Measurements from ENCODE around the gene ACP5.
A peak's percentile ranks its signal among the peaks of the same experiment; 100 is the strongest.
"Not testable (repeated sequence)": the region's sequence is repeated elsewhere in the genome, so short reads cannot be mapped to it uniquely, and the experiment has no call there.

Gene ACP5

DNA sequence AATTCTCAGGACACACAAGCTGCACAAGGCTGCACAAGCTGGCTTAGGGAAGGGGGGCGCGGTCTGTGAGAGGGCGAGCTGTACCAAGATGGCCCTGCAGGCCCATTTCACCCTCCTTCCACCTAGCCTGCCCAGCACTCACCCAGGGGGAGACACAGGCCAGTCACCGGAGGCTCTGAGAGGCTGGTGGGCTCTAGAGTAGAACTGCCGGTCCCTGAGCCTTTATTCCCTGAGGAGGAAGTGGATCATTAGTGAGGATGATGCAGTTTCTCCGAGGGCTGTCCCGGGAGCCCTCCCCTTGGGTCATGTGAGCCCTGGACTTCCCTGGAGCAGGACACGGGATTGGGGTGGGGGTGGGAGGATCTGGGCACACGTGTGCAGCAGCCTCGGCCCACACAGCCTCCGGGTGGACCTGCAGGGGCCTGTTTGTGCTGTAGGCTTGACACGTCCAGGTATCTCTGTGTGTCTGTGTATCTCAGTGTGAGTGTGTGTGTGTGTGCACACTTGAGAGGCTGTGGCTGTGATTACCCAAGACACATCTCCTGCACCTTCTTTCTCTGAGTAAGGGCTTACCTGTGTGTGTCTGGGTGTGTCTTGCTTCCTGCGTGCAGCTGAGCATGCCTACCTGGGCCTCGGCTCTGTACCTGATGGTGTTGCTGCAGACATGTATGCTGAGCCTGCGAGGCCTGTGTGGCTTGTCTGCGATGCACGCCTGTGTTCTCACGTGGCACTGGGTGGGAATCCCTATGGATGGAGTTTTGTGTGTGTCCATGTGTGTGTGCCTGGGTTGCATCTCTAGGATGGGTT, at the start of gene ACP5:
TSS of gene ACP5 (minus strand) at position 195 of the 807 bp plus-strand sequence. CDS start 328 bp downstream, outside the sequence.
- no peak for DNase-seq (ENCODE audit: extremely low read depth in 1 of 2, low read depth in 1 of 2)

DNA sequence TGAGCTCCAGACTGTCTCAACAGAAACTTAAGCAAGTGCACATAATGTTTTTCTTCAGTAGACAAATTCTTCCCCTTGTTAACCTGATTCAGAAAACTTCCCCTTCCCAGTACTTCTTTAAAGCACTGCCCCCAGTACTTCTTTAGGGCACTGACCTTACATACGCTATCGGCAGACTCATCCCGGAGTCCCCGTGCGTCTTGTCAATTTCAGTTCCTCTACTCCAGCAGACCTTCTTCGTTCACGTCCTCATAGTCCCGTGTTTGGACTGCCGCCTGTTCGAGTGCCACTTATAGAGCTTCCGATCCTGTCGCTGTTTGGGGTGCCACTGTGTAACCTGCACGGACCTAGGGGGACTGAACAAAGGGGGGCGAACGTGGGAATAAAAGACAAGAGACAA, 48.8 kb upstream of the ACP5 start:
- no peak for DNase-seq (ENCODE audit: extremely low read depth in 1 of 2, low read depth in 1 of 2)

DNA sequence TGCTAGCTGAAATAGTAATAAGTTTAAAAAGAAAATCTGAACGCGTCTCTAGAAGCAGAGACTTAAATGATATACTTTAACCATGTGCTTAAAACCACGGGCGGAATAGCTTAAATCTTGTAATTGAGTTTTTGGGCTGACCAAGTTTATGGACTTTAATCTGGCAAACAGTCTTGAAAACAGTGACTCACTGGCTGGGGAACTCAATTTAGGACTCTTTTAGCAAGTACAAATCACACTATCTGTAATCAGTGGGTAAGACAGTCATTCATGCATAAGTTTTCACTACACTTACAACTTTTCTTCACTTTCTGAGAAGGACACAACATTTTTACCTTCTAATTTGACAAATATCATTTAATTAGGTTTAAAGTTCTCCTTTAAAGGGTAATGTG, 46.6 kb upstream of the ACP5 start:
- no peak for DNase-seq (ENCODE audit: extremely low read depth in 1 of 2, low read depth in 1 of 2)

DNA sequence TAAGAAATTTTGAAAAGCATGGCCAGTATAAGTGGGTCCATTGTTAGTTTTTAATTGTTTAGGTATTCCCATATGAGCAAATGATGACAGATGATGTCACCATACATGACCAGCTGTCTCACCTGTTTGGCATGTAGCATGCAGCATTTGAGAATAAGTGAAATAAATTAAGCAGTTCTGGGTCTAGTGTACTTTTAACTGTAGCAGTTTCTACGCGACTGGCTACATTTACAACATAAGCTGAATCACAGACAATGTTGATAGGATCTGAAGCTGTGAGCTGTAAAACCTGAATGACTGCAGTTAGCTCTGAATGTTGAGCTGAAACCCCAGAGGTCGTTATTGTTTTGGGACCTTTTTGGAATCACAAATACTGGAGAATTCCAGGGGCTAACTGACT, 45.0 kb upstream of the ACP5 start:
- not testable (repeated sequence) for DNase-seq (ENCODE audit: extremely low read depth in 1 of 2, low read depth in 1 of 2)

DNA sequence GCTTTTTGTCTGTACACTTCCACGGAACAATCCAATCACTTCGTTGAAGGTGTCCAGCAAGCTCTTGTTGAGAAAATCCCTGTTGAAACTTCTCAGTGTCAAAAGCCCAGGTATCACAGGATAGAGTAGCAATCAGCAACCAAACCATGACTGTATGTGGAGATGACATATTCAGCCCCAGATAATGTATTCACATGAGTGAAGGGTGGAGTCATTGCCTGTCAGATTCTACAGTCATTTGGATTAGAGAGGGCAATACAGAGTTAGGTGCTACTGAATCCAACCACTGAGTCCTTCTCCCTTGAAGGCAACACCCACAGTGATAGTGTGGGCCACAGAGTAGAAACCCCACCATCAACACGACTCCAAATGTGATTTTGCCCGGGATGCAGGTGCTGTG, 43.1 kb upstream of the ACP5 start:
- no peak for DNase-seq (ENCODE audit: extremely low read depth in 1 of 2, low read depth in 1 of 2)

DNA sequence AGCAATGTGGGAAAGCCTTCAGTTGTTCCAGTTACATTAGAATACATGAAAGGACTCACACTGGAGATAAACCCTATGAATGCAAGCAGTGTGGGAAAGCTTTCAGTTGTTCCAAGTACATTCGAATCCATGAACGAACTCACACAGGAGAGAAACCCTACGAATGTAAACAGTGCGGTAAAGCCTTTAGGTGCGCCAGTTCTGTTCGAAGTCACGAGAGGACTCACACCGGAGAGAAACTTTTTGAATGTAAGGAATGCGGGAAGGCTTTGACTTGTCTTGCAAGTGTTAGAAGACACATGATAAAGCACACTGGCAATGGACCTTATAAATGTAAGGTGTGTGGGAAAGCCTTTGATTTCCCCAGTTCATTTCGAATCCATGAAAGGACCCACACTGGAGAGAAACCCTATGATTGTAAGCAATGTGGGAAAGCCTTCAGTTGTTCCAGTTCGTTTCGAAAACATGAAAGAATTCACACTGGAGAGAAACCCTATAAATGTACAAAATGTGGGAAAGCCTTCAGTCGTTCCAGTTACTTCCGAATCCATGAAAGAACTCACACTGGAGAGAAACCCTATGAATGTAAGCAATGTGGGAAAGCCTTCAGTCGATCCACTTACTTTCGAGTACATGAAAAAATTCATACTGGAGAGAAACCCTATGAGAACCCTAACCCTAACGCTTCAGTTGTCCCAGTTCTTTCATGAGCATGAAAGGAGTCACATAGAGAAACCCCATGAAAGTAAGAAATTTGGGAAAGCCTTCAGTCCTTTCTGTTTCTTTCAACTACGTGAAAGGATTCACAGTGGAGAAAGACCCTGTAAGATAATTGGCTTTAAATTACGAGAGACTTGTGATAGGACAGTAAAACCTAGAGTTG, 40.0 kb upstream of the ACP5 start:
- no peak for DNase-seq (ENCODE audit: extremely low read depth in 1 of 2, low read depth in 1 of 2)

DNA sequence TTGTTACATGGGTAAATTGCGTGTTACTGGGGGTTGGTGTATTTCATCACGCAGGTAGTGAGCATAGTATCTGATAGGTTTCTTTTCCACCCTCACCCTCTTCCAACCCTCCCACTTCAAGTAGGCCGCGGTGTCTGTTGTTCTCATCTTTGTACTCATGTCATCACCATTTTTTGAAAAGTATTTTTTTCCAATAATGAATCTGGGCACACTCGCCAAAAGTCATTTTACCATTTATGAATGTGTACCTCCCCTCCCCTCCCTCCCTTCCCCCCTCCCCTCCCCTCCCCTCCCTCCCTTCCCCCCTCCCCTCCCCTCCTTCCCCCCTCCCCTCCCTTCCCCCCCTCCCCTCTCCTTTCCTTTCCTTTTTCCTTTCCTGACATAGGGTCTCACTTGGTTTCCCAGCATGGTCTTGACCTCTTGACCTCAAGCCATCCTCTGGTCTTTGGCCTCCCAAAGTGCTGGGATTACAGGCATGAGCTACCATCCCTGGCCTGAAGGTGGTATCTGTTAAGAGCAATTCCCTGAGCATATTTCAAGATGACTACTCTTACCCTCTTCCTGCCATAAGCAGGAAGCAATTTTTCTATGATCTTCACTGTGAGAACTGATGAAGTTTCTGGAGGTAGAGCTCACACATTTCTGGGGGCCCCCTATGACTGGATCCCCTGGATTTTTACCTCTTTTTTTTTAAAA, 35.5 kb upstream of the ACP5 start:
- no peak for DNase-seq (ENCODE audit: extremely low read depth in 1 of 2, low read depth in 1 of 2)

DNA sequence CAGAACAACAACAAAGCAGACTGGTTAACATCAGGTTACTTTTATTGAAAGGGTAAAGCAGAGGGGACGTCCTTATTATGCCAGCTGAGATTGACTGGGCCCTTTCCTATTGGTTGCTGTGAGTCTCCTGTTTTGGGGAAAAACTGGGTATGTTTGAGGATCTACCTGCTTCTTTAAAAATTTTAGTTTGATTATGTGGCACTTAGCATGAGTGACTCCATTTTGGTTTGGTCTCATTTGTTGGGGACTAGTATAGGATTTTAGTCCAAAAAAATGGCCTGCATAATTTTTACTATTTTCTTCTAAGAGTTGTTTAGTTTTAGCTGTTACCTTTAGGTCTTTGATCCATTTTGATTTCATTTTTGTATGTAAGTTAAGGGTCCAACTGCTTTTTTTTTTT, 34.3 kb upstream of the ACP5 start:
- DNase-seq (ENCODE audit: extremely low read depth in 1 of 2, low read depth in 1 of 2): no peak

DNA sequence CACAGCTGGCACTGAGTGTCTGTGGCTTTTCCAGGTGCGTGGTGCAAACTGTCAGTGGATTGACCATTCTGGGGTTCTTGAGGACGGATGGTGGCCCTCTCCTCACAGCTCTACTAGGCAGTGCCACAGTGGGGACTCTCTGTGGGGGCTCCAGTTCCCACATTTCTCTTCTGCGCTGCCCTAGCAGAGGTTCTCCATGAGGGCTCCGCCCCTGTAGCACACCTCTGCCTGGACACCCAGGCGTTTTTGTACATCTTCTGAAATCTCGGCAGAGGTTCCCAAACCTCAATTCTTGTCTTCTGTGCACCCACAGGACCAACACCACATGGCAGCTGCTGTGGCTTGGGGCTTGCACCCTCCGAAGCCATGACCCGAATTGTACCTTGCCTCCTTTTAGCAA, 29.0 kb upstream of the ACP5 start:
- no peak for DNase-seq (ENCODE audit: extremely low read depth in 1 of 2, low read depth in 1 of 2)

DNA sequence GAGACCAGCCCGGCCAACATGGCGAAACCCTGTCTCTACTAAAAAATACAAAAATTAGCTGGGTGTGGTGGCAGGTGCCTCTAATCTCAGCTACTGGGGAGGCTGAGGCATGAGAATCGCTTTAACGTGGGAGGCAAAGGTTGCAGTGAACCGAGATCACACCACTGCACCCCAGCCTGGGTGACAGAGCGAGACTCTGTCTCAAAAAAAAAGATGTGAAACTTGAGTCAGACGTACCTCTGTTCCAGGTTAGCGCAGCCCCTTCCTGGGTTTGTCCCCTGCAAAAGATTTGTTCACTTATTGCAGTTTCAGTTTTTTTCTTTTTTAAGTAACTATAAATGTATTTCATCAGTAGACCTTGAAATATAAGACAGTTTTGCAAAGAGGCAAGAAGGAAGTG, 22.3 kb upstream of the ACP5 start:
- DNase-seq (ENCODE audit: extremely low read depth in 1 of 2, low read depth in 1 of 2): not testable (repeated sequence)

DNA sequence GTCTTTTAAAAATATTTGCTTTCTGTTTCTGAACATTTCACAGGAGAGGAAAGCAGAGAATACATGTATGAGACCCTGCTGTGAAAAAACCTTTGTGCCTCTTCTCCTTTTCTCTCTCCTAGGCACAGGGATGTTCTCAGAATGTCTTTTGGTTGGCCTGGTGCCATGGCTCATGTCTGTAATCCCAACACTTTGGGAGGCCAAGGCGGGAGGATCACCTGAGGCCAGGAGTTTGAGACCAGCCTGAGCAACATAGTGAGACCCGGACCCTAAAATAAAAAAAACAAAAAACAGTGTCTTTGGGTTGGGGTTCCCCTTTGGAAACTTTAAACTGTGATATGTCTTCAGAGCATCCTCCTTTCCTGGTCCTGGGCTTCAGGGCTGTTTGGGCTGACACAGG, 21.3 kb upstream of the ACP5 start:
- no peak for DNase-seq (ENCODE audit: extremely low read depth in 1 of 2, low read depth in 1 of 2)

DNA sequence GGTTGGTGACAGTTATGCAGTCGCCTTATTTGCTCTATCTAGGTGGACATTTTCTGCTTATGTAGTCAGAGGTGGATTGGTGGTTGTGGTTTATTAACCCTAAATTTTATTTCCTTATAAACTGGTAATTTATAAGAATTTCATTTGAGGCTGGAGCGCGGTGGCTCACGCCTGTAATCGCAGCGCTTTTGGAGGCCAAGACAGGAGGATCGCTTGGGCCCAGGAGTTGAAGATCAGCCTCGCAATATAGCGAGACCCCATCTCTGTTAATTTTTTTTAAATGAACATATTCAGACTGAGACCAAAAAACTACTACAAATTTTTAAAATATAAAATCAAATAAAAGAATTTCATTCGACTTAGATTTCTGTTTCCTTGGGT, 20.6 kb upstream of the ACP5 start:
- no peak for DNase-seq (ENCODE audit: extremely low read depth in 1 of 2, low read depth in 1 of 2)

DNA sequence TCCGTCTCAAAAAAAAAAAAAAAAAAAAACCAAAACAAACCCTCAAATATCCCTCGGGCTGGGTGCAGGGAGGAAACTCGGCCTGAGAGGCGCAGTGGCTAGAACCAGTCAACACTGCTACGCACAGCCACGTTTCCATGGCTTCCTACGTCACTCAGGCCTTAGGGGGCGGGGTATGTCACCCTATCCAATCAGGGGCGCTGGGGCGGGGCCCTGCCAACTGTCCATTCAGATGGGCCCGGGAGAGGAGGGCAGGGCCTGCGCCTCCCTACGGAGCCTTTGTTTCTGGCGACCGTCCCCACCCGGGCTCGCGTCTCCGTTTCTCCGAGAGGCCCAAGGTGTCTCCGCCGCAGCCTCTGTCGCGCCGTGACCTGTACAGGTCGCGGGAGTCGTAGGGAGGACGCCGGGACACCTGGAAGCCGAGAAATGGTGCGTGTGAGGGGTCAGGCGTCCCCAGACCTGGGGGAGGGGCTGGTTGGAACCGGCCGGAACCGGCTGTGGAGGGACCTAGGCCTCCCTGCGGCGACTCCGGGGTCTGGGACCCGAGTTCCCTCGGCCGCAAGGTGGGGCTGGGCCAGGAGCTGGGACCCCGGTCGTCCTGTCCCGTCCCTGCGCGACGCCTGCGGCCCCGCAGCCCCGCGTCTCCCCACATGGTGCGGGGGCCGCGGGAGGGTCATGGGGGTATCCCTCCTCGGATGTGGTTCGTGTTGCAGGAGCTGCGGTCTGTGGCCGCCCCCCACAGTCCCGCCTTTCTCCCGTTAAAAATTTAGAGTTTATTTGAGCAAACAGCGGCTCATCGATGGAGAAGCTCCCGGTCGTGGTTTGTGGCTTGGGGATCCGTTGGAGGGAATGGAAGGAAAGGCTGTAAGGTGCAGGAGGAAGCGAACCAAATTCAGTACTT, 20.0 kb upstream of the ACP5 start, which contains the start of gene ZNF627:
TSS of gene ZNF627 (plus strand) at position 282 of the 901 bp plus-strand sequence. CDS start at position 427, 145 bp downstream.
- peak; percentile 94 to 99 for DNase-seq (ENCODE audit: extremely low read depth in 1 of 2, low read depth in 1 of 2)

DNA sequence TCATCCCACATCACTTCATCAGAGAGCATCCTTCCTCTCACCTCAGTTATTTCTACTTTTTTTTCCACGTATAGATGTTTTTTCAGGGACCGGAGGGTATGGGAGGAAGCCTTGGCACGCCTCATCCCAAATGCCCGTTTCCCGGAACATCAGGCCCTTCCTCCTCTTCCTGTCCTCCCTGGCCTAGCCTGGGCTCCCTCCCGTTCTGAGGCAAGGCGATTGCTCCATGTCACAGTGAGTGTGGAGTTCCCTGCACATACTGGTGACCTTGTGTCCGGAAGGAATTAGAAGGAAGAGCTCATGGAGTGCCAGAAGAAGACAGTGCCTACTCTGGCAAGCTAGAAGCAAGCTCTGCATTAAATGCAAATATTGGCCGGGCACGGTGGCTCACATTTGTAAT, 18.7 kb upstream of the ACP5 start:
- no peak for DNase-seq (ENCODE audit: extremely low read depth in 1 of 2, low read depth in 1 of 2)

DNA sequence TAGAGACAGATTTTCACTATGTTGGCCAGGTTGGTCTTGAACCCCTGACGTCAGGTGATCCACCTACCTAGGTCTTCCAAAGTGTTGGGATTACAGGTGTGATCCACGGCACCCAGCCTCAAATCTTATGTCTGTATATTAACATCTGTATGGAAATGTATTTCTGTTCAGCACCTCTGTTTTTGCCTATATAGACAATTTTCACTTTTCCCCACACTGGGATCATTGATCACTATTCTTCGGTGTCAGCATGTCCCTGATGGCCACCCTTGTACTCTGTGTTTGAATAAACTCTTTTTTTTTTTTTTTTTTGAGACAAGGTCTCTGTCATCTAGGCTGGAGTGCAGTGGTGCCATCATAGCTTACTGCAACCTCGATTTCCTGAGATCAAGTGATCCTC, 16.6 kb upstream of the ACP5 start:
- no peak for DNase-seq (ENCODE audit: extremely low read depth in 1 of 2, low read depth in 1 of 2)

DNA sequence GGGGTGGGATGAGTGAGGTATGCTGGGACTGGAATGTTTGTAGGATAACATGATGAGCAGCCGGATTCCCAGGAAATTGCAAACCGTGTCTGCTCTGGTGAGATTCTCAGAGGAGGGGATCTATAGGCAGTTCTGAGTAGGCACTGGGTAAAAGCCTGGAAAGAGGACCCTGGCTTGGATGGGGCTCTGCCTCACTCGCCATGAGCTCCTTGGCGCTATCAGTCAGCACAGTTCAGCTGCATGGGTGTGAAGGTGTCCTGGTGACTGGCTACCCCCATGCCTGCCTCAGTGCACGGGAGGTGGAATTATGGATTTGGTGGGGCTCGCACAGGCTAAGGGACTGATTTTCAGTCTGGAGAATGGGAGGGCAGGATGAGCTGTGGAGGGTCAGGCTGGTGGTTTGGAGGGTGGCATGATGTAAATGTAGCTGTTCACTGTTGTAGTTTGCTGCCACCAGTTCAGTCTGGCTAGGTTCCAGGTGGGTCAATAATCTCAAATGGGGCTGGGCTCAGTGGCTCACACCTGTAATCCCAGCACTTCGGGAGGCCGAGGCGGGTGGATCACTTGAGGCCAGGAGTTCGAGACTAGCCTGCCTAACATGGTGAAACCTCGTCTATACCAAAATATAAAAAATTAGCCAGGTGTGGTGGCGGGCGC, 10.7 kb upstream of the ACP5 start:
- DNase-seq (ENCODE audit: extremely low read depth in 1 of 2, low read depth in 1 of 2): no peak

DNA sequence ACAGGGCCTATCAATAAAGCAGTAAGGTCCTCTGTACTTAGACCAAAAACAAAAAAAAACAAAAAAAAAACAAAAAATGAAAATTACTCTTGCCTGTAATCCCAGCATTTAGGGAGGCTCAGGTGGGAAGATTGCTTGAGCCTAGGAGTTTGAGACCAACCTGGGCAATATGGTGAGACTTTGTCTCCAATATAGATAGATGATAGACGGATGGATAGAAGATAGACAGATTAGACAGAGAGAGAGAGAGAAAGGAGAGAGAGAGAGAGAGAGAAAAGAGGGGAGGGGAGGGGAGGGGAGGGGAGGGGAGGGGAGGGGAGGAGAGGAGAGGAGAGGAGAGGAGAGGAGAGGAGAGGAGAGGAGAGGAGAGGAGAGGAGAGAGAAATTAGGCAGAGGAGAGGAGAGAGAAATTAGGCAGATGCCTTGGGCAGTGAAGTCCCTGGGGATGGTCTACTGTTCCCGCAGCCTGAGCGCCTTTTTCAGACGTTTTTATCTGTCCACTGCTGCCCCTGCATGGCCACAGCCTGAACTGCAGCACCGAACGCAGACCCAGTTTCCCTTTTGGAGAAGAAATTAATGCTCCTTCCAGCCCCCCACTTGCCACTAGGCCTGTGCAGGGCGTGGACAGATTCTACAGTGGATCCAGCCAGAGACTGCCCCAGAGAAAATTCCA, 10.0 kb upstream of the ACP5 start:
- peak; percentile 51 to 64 for DNase-seq (ENCODE audit: extremely low read depth in 1 of 2, low read depth in 1 of 2)

DNA sequence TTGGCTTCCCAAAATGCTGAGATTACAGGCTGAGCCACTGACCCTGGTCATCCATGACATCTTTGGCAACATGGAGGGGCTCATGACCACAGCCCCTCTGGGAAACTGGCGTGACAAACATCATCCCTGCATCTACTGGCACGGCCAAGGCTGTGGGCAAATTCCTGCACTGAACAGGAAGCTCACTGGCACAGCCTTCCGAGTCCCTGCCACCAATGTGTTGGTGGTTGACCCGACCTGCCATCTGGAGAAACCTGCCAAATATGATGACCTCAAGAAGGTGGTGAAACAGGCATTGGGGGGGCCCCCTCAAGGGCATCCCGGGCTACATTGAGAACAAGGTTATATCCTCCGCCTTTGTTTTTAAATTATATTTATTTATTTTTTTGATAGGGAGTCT, 8.9 kb upstream of the ACP5 start:
- no peak for DNase-seq (ENCODE audit: extremely low read depth in 1 of 2, low read depth in 1 of 2)

DNA sequence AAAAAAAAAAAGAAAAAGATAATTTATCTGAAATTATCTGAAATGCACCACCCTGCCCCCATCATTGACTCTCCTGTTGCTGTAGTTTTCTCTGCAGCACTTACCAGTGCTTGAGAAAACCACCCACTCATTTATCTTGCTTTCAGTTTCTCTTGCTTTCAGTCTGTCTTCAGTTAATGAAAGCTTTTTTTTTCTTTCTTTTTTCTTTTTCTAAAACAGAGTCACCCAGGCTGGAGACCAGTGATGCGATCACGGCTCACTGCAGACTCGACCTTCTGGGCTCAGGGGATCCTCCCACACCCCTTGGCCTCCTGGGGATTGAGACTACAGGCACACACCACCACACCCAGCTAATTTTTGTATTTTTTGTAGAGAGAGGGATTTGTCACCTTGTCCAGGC, 4.3 kb upstream of the ACP5 start:
- peak; percentile 33 to 55 for DNase-seq (ENCODE audit: extremely low read depth in 1 of 2, low read depth in 1 of 2)
